Measurements from ENCODE around the gene ATL2. TPM values are rescaled to one million over a fixed set of nuclear protein-coding genes. Genes with fewer than 3 reads are reported as not detected.

The ATL2 gene
- total RNA-seq, 1 experiment from 2014 or later, result 66.7 TPM

- Histone ChIP-seq H2BK5ac (ENCODE audit: insufficient read length, low read length) (no peak overlapping the region), H3K23ac (ENCODE audit: insufficient read length, low read depth, low read length) (no peak overlapping the region), H3K23me2 (ENCODE audit: insufficient read length, low read depth, low read length, poor library complexity, severe bottlenecking) (no peaks in the 10 kb centered on the region), H3K14ac (ENCODE audit: insufficient read depth, low read length) (no peak overlapping the region), H3K27ac (ENCODE audit: insufficient read length, low read depth, low read length) (no peak overlapping the region), H3K4me1 (ENCODE audit: insufficient read depth, low read length) (no peaks in the 10 kb centered on the region), H2BK120ac (ENCODE audit: low read depth, low read length, poor library complexity, severe bottlenecking) (no peak overlapping the region), H2AFZ (ENCODE audit: low read length) (no peak overlapping the region), H2BK12ac (ENCODE audit: insufficient read length, low read depth, low read length) (no peak overlapping the region), H3K4ac (ENCODE audit: low read depth, low read length) (no peak overlapping the region), H3K27me3 (ENCODE audit: insufficient read depth, low read length) (no peaks in the 10 kb centered on the region), H2BK20ac (ENCODE audit: low read depth, low read length, poor library complexity, severe bottlenecking) (no peak overlapping the region), H4K91ac (ENCODE audit: insufficient read length, low read depth, low read length) (no peak overlapping the region), H3K18ac (ENCODE audit: insufficient read length, low read depth, low read length) (no peak overlapping the region), H2BK15ac (ENCODE audit: low read depth, low read length) (no peak overlapping the region), H3K56ac (ENCODE audit: insufficient read length, low read depth, low read length) (no peak overlapping the region), H3K79me2 (ENCODE audit: insufficient read depth, low read length) (no peaks in the 10 kb centered on the region; the same call in 1 of the 2 replicates), H3K9ac (ENCODE audit: extremely low read depth, insufficient read length, low read length) (no peak overlapping the region), H3K9me3 (ENCODE audit: control insufficient read depth, low read depth, low read length) (no peaks in the 10 kb centered on the region), H3K79me1 (ENCODE audit: insufficient read depth, low read depth, low read length, poor library complexity, severe bottlenecking) (no peaks in the 10 kb centered on the region), H2AK5ac (ENCODE audit: insufficient read length, low read length) (no peak overlapping the region), H4K5ac (ENCODE audit: insufficient read length, low read depth, low read length) (no peak overlapping the region), H3T11ph (ENCODE audit: low read length) (no peak overlapping the region), H4K8ac (replicated peaks; ENCODE audit: insufficient read length, low read depth, low read length) (no peak overlapping the region), H3K4me2 (ENCODE audit: insufficient read depth, insufficient read length, low read length) (no peak overlapping the region), H4K20me1 (ENCODE audit: control insufficient read depth, insufficient read depth, insufficient read length) (no peaks in the 10 kb centered on the region)
- no peaks in the 10 kb centered on the region for H3K27me3 Mint-ChIP-seq (ENCODE audit: low read depth)
- peaks cover 14% of the 10 kb centered on the region in 2 experiments for H3K4me1 Mint-ChIP-seq
- peak overlapping the region in 1 of 3 experiments; percentile 45; a peak in 1 of 7 replicates for H3K27ac Mint-ChIP-seq
- no peak overlapping the region for H3K4me3 Mint-ChIP-seq
- H3K9me3 Mint-ChIP-seq, result peaks cover 3 to 9% of the 10 kb centered on the region in 2 experiments; a peak in 3 of 5 replicates
- no peak for TF ChIP-seq CTCF (conservative IDR thresholded peaks at IDR 0.05)
- DNase-seq, result no peak
- peaks cover 22 to 41% (median 26%) of the 10 kb centered on the region in 3 experiments for H3K36me3 Mint-ChIP-seq (ENCODE audit: insufficient read depth in 1 of 3, low read depth in 3 of 3)
- no CpG with 5 or more reads among the region's 9 CpGs for WGBS (ENCODE audit: extremely low coverage, insufficient read length, low lambda C conversion rate)
Observed at GRCh38 chr2:38327580-38327979, 49.5 kb downstream of the ATL2 start.

All from H9 (cell line).